Measurements from ENCODE around the gene PDE6H. TPM values are rescaled to one million over a fixed set of nuclear protein-coding genes. Genes with fewer than 3 reads are reported as not detected.

Gene PDE6H
- total RNA-seq, 1 donor: under 0.01 TPM

DNA sequence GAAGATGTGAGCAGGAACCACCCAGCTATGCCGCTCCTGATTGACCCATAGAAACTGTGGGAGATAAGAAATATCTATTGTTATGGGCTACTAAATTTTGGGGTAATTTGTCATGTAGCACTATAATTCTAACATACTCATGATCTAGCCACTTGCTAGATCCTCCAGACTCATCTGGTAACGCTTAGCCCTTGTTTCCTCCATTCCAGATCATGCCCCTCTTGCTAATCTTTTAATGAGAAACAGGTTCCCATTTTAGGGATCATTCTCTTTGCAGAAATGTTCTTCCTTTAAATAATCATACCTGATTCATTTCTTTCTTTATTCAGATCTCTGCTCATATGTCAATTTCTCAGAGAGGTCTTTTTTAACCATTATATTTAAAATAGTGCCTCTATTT, 7.6 kb upstream of the PDE6H start:
- DNase-seq (ENCODE audit: low read depth in 2 of 3, low spot score in 2 of 3): no peak

DNA sequence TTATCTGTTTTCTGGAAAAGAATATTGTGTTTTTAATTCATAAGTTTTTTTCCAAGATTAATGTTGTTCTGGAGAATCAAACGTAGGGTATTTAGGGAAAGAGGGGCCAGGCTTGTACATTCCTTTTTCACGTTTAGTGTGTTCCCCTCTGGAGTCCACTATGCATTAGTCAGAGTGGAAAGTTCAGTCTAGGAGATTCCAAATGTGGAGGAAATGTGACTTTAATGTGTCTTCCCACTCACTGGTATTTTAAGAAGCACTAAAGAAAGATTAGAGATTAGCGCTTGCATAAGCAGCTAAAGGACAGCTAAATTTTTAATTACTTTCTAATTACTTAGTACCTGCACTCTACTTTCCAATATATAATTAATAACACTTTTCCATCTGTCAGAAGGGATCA, 4.4 kb upstream of the PDE6H start:
- DNase-seq (ENCODE audit: low read depth in 2 of 3, low spot score in 2 of 3): no peak

DNA sequence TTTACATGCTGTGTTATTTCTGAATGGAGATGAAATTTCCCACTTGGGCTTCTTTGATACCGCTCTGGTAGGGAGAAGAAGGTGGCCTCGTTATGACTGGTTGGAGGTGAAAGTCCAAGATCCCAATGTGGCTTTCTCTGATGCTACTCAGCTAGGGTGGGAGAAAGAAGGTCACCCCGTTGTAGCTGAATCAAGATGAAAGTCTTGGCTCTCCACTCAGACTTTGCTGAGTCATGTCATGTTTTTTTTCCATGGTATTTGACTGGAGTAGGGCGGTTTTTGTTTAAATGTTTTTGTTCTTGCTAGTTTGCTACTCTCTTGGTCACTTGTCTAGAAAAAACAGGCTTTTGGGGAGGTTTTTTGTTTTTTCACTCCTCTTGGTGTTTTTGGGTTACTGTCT, 2.4 kb upstream of the PDE6H start:
- no peak for DNase-seq (ENCODE audit: low read depth in 2 of 3, low spot score in 2 of 3)

DNA sequence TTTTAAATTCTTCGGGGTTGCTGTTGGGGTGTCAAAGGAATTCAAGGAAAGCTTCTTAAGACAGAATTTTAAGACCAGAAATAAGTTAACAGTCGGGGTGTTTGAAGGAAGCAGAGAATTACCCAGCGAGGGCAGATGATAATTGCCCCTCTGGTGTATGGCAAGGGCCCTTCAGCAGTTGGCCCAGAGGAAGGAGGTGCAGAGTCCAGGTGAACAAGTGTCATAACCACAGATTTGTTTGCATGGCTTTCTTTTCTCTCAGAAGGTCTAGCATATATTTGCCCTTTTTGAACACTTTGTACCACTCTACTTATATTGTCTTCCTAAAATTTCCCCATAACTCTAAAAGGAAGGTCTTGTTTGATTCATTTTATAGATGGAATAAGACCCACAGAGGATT, 1.8 kb downstream of the PDE6H start:
- DNase-seq (ENCODE audit: low read depth in 2 of 3, low spot score in 2 of 3): no peak

DNA sequence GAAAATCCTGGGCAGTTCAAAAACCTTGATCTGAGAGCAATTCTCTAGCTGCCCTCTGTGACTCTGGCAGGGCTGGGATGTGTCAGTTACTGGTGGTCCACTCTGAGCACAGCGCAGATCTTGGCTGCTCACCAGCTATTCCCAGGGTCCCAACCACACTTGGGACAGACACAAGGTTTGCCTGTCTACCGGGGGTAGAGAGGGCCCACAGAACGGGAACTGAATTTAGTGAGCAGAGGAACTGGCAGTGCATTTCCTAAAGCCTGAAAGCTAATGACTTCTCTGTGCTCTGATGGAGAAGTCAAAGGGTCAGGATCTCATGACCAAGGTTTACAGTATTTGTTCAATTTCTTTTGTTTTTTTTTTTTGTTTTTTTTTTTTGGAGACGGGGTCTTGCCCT, 2.6 kb downstream of the PDE6H start:
- no peak for DNase-seq (ENCODE audit: low read depth in 2 of 3, low spot score in 2 of 3)

DNA sequence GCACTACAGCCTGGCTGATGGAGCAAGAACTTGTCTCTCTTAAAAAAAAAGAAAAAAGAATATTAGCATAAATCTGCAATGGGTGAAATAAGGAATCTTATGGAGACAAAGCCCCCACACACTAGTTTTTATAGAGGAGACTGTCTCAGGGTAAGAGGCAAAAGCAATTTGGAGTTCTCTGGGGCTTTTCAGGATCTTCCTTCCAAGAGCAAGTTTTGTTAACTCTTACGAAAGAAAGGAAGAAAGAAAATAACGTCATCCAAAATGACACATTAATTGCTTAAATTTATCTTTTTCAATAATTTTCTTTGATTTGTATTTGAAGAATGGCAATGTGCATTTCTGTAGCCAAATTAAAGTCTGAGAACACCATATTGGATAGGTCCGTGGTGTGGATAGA, 3.8 kb downstream of the PDE6H start:
- DNase-seq (ENCODE audit: low read depth in 2 of 3, low spot score in 2 of 3): no peak

DNA sequence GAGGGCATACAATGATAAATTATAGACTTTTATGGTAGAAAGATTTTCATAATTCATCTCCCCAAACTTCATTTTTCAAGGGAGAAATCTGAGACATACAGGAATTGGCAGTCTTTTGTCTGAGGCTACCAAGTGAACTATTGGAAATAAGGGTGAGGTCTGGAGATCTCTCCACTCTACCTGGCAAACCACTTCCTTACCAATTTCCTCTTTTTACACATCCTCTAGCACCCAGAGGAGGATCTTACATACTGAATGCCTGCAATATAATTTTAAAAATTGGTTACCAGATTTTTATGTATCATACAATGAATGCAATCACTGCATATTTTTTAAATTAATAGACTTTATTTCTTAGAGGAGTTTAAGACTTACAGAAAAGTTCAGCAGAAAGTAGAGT, 6.6 kb downstream of the PDE6H start:
- DNase-seq (ENCODE audit: low read depth in 2 of 3, low spot score in 2 of 3): no peak

DNA sequence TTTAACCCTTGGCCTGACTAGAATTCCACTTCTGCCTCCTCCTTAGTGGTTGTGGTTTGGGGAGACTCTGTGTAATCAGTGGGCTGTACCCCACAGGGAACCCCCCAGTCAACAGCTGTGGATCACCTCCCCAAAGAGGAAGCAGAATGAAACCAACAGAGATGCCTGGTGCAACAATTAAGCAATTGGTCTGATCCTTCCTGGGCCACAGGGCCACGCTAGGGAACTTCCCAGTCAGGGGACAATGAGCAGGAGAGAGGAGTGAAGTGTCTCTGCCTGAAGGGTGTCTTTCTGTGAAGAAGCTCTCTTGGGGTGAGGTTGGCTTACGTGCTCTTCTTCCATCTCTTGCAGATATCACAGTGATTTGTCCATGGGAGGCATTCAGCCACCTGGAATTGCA, 8.2 kb downstream of the PDE6H start:
- peak in 2 of 3 donors; percentile 40 to 42 for DNase-seq (ENCODE audit: low read depth in 2 of 3, low spot score in 2 of 3)

DNA sequence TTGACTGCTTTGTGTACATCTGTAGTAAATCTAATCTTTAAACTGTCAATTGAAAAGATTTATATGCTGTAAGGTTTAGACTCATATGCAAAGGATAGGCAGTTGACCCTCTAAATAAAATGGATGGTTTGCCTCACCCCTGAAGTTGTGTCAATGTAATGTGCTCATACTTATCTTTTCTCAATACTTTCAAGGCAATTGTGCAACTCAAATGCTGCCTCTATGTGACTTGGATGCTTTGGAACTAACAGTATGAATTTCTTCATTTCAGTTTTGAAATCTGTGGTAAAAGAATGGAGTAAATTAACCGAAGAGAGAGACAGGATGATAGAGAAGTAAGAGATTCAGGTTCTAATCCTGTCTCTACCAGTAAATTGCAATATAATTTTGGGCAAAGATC, 9.7 kb downstream of the PDE6H start:
- no peak for DNase-seq (ENCODE audit: low read depth in 2 of 3, low spot score in 2 of 3)

DNA sequence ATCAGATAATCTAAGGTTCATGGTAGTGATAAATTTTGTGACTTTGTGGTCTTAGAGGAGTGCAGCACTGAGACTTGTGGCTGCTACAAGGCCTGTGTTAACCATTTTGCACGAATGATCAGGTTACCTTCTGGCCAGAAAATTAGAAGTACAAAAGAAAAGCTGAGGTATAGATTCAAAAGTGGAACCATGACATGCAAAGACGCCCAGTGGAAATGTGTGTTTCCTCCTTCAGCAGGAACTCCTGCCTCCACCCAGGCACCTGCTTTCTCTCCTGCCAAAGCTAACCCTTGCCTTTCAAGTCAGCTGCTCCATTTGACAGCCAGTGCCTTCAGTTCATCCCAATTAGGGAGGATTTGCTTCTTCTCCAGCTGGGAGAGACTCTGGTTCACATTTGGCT, 10.1 kb downstream of the PDE6H start:
- DNase-seq (ENCODE audit: low read depth in 2 of 3, low spot score in 2 of 3): peak in 2 of 3 donors; percentile 20 to 53

DNA sequence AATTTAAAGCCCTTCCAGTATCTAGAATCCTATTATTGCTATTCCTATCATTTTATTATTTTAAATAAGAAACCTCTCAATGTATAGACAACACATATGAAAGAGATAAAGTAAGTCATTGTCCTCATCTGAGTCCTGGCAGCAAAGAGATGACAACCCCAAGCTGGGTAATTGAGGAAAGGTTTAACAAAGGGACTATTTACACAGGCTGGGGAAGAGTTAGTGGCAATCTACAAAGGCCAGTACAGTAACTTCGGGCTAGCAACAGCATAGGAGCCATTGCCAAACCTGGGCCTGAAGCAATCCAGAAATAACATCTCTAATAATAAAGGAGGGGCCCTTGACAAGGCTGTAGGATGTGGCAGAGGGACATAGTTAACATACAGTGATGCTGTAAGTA, 11.2 kb downstream of the PDE6H start:
- no peak for DNase-seq (ENCODE audit: low read depth in 2 of 3, low spot score in 2 of 3)

DNA sequence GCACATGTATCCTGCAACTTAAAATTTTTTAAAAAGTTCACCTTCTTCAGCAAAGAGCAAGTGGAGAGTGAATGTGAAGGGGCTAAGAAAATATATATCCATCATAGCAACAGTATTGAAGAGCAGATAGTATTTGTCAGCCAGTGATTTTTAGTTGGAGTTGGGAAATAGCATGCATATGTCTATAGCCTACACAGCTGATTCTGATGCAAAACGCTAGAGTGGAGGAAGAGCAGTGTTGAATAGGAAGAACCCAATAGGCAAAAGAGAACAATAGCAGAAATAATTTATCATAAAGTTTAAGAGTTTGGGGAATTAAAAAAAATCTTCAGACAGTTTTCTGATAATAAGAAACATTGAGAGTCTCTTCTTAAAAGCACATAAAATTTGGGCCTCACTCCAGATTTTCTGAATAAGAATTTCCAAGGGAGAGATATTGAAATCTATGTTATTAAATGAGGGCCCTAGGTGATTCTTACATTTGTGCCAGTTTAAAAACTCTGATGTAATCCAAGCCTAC, 12.0 kb downstream of the PDE6H start:
- DNase-seq (ENCODE audit: low read depth in 2 of 3, low spot score in 2 of 3): no peak

DNA sequence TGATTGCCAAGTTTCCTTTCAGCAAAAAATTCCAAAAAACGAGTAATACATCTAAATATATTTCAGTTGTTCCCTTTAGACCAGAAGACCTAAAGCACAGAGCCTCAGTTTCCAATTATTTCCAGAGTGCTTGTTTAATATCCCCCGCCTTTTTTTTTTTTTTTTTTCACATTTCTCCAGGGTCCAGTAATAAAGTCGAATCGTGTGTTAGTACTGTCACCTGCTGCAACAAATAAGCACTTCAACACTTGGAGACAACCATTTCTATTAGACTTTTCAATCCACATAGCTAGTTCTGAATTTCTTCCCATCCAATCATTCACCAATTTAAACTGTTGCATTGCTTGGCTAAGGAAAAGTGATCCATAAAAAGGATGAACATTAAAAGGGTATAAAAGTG, 13.6 kb downstream of the PDE6H start:
- no peak for DNase-seq (ENCODE audit: low read depth in 2 of 3, low spot score in 2 of 3)

DNA sequence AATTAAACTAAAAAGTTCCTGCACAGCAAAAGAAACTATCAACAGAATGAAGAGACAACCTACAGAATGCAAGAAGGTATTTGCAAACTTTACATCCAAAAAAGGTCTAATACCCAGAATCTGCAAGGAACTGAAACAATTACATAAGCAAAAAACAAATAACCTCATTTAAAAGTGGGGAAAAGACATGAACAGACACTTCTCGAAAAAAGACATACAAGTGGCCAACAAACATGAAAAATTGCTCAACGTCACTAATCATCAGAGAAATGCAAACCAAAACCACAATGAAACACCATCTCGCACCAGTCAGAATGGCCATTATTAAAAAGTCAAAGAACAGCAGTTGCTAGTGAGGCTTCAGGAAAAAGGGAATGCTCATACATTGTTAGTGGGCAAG, 15.2 kb downstream of the PDE6H start:
- DNase-seq (ENCODE audit: low read depth in 2 of 3, low spot score in 2 of 3): no peak

DNA sequence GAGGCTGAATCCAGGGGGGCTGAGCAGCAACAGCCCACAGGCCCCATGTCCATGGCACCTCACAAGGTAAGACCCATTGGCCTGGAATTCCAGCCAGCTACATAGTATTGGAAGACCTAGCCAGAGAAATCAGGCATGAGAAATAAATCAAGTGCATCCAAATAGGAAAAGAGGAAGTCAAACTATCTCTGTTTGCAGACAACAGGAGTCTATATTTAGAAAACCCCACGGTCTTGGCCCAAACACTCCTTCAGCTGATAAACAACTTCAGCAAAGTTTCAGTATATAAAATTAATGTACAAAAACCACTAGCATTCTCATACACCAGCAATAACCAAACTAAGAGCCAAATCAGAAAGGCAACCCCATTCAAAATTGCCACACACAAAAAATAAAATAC, 16.9 kb downstream of the PDE6H start:
- DNase-seq (ENCODE audit: low read depth in 2 of 3, low spot score in 2 of 3): peak in 2 of 3 donors; percentile 23 to 47

DNA sequence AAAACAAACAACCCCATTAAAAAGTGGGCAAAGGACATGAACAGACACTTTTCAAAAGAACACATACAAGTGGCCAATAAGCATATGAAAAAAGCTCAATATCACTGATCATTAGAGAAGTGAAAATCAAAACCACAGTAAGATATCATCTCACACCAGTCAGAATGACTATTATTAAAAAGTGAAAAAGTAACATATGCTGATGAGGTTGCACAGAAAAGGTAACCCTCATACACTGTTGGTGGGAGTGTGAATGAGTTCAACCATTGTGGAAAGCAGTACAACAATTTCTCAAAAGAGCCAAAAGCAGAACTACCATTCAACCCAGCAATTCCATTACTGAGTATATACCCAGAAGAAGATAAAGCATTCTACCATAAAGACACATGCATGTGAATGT, 18.2 kb downstream of the PDE6H start:
- no peak for DNase-seq (ENCODE audit: low read depth in 2 of 3, low spot score in 2 of 3)

DNA sequence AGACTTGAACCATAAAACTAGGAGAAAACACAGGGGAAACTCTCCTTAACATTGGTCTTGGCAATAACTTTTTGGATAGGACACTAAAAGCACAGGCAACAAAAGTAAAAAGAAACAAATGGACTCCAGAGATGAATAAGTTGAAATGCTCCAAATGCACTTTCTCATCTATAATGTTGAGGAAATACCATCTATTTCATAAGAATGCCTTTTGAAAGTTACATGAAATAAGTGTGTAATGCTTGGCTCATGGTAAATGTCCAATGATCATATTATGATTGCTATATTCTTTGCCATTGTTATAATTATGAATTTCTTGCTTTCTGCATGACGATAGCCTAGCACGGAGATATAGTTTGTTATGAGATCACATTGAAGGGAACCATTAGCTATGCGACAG, 19.8 kb downstream of the PDE6H start:
- no peak for DNase-seq (ENCODE audit: low read depth in 2 of 3, low spot score in 2 of 3)

DNA sequence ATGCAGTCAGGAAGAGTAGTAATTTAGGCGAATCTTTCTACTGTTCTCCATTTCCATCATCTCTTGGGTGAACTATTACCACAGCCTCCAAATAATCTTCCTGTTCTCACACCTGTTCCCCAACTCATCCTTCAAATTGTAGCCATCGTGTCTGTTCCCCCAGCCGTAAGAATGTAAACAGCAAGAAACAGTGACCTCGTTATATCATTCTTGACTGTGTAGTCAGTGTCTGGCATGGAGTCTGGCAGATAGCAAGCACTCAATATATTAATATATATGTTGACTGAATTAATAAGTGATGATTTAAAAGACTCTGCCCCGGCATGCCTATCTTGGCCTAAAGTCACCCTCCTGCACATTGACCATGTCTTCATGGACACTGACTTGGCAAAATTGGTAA, 20.3 kb downstream of the PDE6H start:
- no peak for DNase-seq (ENCODE audit: low read depth in 2 of 3, low spot score in 2 of 3)

DNA sequence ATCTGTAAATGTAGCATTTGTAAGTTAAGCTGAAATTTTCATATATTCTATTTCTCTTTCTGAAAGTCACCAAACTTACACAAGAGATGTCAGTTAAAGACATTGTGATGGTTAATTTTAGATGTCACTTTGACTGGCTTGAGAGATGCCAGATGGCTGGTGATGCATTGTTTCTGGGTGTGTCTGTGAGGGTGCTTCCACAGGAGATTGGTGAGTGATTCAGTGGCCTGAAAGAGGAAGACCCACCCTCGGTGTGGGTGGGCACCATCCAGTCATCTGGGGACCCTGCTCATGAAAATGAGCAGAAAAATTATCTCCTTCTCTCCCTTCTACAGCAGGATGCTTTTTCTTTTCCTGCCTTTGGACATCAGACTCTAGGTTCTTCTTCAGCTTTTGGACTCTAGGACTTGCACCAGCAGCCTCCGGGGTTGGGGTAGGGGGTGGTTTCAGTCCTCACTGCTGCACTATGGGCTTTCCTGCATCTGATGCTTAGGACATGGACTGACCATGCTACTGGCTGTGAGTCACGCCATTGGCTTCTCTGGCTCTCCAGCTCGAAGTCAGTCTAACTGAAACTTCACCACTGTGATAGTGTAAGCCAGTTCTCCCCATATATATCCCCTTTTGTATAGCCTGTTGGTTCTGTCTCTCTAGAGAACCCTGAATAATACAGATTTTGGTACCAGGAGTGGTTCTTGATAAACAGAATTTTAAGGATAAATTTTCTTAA, 20.9 kb downstream of the PDE6H start:
- DNase-seq (ENCODE audit: low read depth in 2 of 3, low spot score in 2 of 3): peak in 1 of 3 donors; percentile 49

DNA sequence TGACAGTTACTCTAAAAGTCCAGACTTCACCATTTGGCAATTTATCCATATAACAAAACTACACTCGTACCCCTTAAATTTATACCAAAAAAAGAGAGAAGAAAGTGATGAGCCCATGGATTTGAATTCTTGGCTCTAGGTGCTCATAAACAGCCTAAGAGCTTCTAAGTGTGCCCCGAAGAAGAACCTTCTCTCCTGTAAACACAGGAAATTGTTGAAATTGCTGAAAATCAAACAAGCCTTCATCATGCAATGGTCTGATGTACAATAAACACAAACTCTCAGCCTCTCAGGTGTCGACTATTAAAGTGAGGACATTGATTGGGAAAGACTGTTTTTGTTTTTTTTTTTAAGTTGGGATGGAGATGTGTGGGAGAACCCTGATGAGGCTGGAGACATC, 21.8 kb downstream of the PDE6H start:
- no peak for DNase-seq (ENCODE audit: low read depth in 2 of 3, low spot score in 2 of 3)

DNA sequence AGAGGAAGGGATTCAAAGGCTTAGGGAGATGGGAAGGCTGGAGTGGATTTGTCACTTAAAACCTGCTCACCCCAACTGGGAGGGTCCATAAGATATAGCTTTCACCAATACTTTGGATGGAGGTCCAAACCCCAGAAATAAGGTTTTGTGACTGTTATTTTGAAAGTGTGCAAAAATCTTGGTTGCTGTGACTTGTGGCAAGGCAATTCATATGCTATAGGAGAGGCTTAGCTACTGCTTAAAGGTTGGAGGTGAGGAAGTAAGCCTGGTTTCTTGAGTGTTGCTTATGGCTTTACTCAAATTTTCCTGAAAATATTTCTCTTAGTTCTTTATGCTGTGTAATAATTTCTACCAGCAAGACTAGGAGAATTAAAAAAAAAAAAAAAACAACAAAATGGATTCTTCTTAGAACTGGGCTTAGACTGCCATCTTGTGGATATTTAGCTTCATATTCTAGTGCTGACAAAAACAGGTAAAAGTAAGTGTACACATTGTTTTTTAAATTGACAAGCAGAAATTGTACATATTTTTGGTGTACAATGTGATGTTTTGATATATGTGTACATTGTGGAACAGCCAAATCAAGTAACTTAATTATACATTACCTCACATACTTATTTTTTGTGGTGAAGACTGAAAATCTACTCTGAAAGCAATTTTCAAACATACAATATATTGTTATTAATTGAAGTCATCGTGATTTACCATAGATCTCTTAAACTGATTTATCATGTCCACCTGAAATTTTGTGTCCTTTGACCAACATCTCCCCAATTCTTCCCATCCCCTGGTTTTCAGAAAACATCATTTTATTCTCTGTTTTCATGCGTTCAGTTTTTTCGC, 23.0 kb downstream of the PDE6H start:
- DNase-seq (ENCODE audit: low read depth in 2 of 3, low spot score in 2 of 3): peak; percentile 40 to 89 (median 60)

DNA sequence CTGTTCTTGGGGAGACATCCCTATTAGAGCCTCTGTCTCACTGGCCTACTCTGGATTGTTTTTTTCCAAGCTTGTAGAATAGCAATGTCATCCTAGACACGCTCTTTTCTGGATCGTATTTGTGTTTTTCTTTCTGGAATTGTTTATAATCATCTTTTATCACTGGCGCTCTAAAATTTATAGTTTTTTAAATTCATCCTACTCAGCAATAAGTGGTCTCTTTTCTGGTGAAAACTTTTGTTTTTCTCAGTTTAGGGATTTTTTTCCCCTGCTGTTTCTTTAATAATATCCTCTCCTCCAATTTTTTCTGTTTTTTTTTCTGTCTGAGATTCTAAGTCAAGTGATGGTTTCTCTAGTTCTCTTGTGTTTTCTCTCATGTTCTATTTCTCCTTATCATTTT, 25.2 kb downstream of the PDE6H start:
- no peak for DNase-seq (ENCODE audit: low read depth in 2 of 3, low spot score in 2 of 3)

All from hematopoietic multipotent progenitor cell (in vitro differentiated cells).